Naive B cell (primary cell): ENCODE measurements around the gene BCAR3. TPM values are rescaled to one million over a fixed set of nuclear protein-coding genes. Genes with fewer than 3 reads are reported as not detected.
"Not testable (repeated sequence)": the region's sequence is repeated elsewhere in the genome, so short reads cannot be mapped to it uniquely, and the experiment has no call there.

Experiments
- ATAC-seq, 2 donors: fragments of 150-1000 bp; cut with Tn5 transposase; 2 replicates each; pipeline ENCODE4 v1.10.0; 2021; ENCODE audit warnings: low read depth in 2 of 2, mild to moderate bottlenecking in 2 of 2, moderate library complexity in 2 of 2
- DNase-seq: peaks from one replicate; pipeline ENCODE4 v3.0.0; 2022
- H3K27ac Mint-ChIP-seq, 6 donors: one replicate each; pipeline ENCODE4 v1.8.0; 2020 to 2022; ENCODE audit warnings: mild to moderate bottlenecking in 6 of 6, mixed read lengths in 6 of 6, moderate library complexity in 5 of 6, inconsistent platforms in 2 of 6
- H3K27me3 Mint-ChIP-seq, 3 donors: one replicate each; pipeline ENCODE4 v1.8.0; 2021 to 2022; ENCODE audit warnings: mixed read lengths in 3 of 3, mild to moderate bottlenecking in 1 of 3
- H3K36me3 Mint-ChIP-seq, 2 donors: one replicate each; pipeline ENCODE4 v1.8.0; 2020 to 2022; ENCODE audit warnings: mixed read lengths in 2 of 2, inconsistent platforms in 1 of 2, mild to moderate bottlenecking in 1 of 2
- H3K4me1 Mint-ChIP-seq, 3 donors: one replicate each; pipeline ENCODE4 v1.8.0; 2020 to 2022; ENCODE audit warnings: mixed read lengths in 3 of 3, inconsistent platforms in 1 of 3, mild to moderate bottlenecking in 1 of 3, moderate library complexity in 1 of 3
- H3K4me3 Mint-ChIP-seq, 8 donors: one replicate each; pipeline ENCODE4 v1.8.0; 2020 to 2022; ENCODE audit warnings: mild to moderate bottlenecking in 8 of 8, mixed read lengths in 8 of 8, moderate library complexity in 8 of 8, inconsistent platforms in 2 of 8
- H3K9me3 Mint-ChIP-seq, 7 donors: one replicate each; pipeline ENCODE4 v1.8.0; 2020 to 2022; ENCODE audit warnings: mixed read lengths in 7 of 7, mild to moderate bottlenecking in 5 of 7, inconsistent platforms in 2 of 7, moderate library complexity in 1 of 7
- polyA plus RNA-seq, 6 donors: library from polyadenylated mRNA; unstranded; fragments of 300-500 nt; fragmentation: Illumina TruSeq; gene quantifications; one replicate each; pipeline ENCODE4 v1.2.3, GENCODE V29; 2021; ENCODE audit warnings: low read depth in 6 of 6

BCAR3 gene
- polyA plus RNA-seq, 6 donors from 2014 or later = 0.73 to 3.2 (median 1.7) TPM; not detected in 1

- DNase-seq = no peak
- Mint-ChIP-seq H3K4me1 (peaks cover 37 to 74% (median 57%) of the 10 kb centered on the region in 3 donors), H3K27me3 (no peaks in the 10 kb centered on the region), H3K4me3 (peak overlapping the region in 4 of 8 donors; percentile 16 to 83 (median 56)), H3K27ac (peak overlapping the region in 2 of 6 donors; percentile 71 to 79), H3K9me3 (no peaks in the 10 kb centered on the region), H3K36me3 (no peaks in the 10 kb centered on the region)
- ATAC-seq = no peak
These were observed 20.0 kb upstream of the BCAR3 start for GRCh38 chr1:93701629-93702028.

DNA sequence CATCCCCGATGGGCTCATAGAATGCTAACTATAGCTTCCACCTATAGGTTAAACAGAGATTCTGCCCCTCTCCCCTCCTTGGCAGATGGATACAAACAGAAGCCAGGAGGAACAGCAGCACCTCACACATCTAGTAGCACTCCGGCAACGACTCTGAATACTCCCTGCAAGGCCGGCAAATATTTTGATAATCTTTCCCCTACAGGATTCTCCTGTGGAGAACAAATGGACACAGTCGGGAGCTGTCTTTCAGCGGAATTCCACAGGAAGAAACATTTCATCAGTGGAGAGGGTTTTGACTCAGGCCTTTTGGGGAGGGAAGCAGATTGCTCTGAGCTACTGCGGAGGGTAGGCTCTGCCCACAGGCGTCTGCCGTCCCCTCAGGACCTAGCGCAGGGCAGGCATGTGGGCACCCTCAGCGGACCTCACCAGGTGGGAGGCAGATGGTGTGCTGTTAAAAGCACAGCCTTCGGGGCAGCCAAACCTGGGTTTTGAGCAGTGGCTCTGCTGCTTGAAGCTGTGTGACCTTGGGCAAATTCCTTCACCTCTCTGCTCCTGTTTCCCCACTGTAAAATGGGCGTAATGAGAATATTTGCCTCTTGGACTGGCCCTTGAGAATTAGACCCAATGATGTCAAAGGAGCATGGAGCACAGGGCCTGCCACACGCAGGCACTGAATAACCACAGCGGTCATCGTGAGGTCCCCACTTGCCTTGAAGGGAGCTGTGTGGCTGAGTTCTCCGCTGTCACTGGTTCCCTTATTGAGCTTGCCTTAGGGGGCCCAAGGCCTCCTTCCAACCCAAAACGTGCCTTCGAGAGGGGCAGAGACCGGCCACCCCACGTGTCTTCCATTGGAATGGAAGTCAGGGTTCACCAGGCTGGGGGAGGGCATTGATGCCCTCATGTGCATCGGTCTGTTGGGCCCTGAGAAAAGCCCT, 19.2 kb upstream of the BCAR3 start:
- no peak for DNase-seq
- no peak for ATAC-seq
- Mint-ChIP-seq H3K4me3 (peak overlapping the region in 3 of 8 donors; percentile 20 to 41 (median 25)), H3K9me3 (no peaks in the 10 kb centered on the region), H3K36me3 (no peaks in the 10 kb centered on the region), H3K27me3 (no peaks in the 10 kb centered on the region), H3K4me1 (peaks cover 31 to 66% (median 51%) of the 10 kb centered on the region in 3 donors), H3K27ac (peak overlapping the region in 1 of 6 donors; percentile 52)

GRCh38 chr1:93699503-93700168, 18.0 kb upstream of the BCAR3 start:
- Mint-ChIP-seq H3K27me3 (no peaks in the 10 kb centered on the region), H3K36me3 (no peaks in the 10 kb centered on the region), H3K4me1 (peaks cover 26 to 54% (median 39%) of the 10 kb centered on the region in 3 donors), H3K27ac (peak overlapping the region in 3 of 6 donors; percentile 5 to 53 (median 44)), H3K4me3 (peak overlapping the region in 1 of 8 donors; percentile 44), H3K9me3 (no peaks in the 10 kb centered on the region)
- DNase-seq = no peak
- ATAC-seq = no peak

- no peak overlapping the region for H3K27ac Mint-ChIP-seq
These were observed 17.4 kb upstream of the BCAR3 start for GRCh38 chr1:93699049-93699384.

DNA sequence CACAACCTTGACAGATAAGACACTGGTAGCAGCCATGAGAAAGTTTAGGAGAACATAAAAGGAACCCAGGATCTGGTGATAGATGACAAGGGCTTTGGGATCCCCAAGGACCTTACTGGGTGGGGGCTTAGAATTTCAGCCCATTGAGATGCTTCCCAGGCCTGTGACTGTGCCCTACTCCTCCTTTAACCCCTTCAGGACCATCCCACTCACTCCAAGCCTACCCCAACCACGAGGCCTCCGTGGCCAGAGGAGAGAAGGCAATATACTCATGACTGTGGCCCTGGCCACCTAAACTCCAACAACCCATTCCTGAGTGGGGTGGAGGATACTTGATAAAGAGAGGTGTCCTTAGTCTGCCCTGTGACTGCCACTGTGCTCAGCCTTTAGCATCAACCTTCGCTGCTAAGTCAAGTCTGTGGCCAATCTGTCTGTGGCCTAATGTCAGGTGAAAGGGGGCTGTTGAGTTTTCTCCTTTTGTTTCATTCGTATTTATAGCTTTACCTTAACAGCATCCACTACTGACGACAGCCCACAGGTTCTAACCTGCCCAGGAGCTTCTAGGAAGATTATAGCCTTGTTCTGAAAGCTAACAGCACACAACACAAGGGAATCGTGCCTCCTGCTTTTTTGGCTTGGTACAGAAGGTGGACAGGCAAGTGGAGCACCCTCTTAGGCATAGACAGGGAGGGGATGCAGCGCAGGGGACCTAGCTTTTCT, 16.9 kb upstream of the BCAR3 start:
- Mint-ChIP-seq H3K27me3 (no peaks in the 10 kb centered on the region), H3K27ac (peak overlapping the region in 1 of 6 donors; percentile 74), H3K36me3 (no peaks in the 10 kb centered on the region), H3K4me3 (no peak overlapping the region), H3K9me3 (no peaks in the 10 kb centered on the region), H3K4me1 (peaks cover 15 to 43% (median 28%) of the 10 kb centered on the region in 3 donors)
- ATAC-seq (no peak), DNase-seq (no peak)

More at GRCh38 chr1:93699049-93699384, 17.4 kb upstream of the BCAR3 start:
- Mint-ChIP-seq H3K4me3 (no peak overlapping the region), H3K9me3 (no peaks in the 10 kb centered on the region), H3K27me3 (no peaks in the 10 kb centered on the region), H3K36me3 (no peaks in the 10 kb centered on the region), H3K4me1 (peaks cover 20 to 48% (median 33%) of the 10 kb centered on the region in 3 donors)
- DNase-seq (no peak), ATAC-seq (no peak)

GRCh38 chr1:93697566-93697965, 15.9 kb upstream of the BCAR3 start:
- H3K9me3 Mint-ChIP-seq, H3K27me3 Mint-ChIP-seq, H3K4me3 Mint-ChIP-seq, DNase-seq, H3K36me3 Mint-ChIP-seq, ATAC-seq, H3K27ac Mint-ChIP-seq: not testable (repeated sequence)
- H3K4me1 Mint-ChIP-seq = peaks cover 20 to 33% (median 29%) of the 10 kb centered on the region in 3 donors

DNA sequence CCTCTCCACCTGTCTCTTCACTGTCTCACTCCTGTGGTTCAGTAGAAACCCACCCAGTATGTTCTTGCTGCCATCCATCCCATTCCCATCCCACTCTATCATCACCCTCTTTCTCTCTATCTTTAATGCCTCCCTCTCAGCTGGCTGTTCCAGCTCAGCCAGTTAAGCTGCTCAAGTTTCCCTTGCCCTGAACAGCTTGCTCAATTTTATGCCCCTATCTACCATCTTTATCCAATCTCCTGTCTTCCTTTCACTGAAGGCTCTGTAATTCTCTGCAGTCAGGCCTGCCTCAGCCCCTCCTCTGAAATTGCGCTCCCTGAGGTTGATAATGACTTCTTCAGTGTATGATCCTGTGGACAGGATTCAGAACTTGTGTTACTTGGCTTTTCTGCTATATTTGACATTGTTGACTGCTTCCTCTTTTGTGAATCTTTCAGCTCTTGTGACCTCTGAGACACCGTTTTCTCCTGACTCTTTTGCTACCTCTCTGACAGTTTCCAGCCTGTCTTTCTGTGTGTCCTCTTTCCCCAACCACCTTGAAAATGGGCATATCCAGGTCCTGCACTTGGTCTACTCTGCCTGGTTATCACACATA, 13.9 kb upstream of the BCAR3 start:
- Mint-ChIP-seq H3K27me3 (no peaks in the 10 kb centered on the region), H3K9me3 (no peaks in the 10 kb centered on the region), H3K36me3 (no peaks in the 10 kb centered on the region), H3K27ac (no peak overlapping the region), H3K4me1 (peaks cover 15 to 29% (median 18%) of the 10 kb centered on the region in 3 donors), H3K4me3 (no peak overlapping the region)
- ATAC-seq (peak; percentile 59 to 61), DNase-seq (peak; percentile 39)

- Mint-ChIP-seq H3K4me3 (no peak overlapping the region), H3K27me3 (no peaks in the 10 kb centered on the region), H3K9me3 (no peaks in the 10 kb centered on the region)
These were observed 13.2 kb upstream of the BCAR3 start for GRCh38 chr1:93694819-93695218.

DNA sequence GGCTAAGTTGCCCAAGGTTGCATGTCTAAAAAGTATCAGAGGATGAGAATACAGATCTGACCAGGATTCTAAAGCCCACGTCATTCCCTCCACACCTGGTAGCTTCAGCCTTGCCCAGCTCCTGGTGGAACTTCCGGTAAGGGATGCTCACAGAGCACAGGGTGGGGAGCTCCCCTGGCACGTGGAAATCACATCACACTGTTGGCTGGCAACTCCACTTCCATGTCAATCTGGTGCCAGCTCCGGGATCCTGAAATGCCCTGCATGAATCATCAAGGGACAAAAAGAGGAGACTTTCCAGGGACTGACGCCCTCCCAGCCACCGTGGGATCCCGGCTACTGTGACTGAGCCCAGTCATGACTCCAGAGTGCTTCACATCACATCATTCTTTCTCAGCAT, 12.4 kb upstream of the BCAR3 start:
- peak overlapping the region in 2 of 8 donors; percentile 71 to 85 for H3K4me3 Mint-ChIP-seq
- no peak overlapping the region for H3K27ac Mint-ChIP-seq
- ATAC-seq (no peak), DNase-seq (no peak)
- H3K4me1 Mint-ChIP-seq = peaks cover 8 to 31% (median 22%) of the 10 kb centered on the region in 3 donors
- no peaks in the 10 kb centered on the region for H3K36me3 Mint-ChIP-seq
- H3K27me3 Mint-ChIP-seq = no peaks in the 10 kb centered on the region
- H3K9me3 Mint-ChIP-seq = no peaks in the 10 kb centered on the region

More at GRCh38 chr1:93694819-93695218, 13.2 kb upstream of the BCAR3 start:
- Mint-ChIP-seq H3K36me3 (no peaks in the 10 kb centered on the region), H3K4me1 (peaks cover 8 to 31% (median 18%) of the 10 kb centered on the region in 3 donors), H3K27ac (no peak overlapping the region)
- no peak for ATAC-seq
- no peak for DNase-seq

GRCh38 chr1:93692983-93693591, 11.4 kb upstream of the BCAR3 start:
- DNase-seq (peak; percentile 38), ATAC-seq (peak; percentile 72 to 80)
- Mint-ChIP-seq H3K4me3 (peak overlapping the region in 6 of 8 donors; percentile 50 to 85 (median 62)), H3K9me3 (no peaks in the 10 kb centered on the region), H3K36me3 (no peaks in the 10 kb centered on the region), H3K27me3 (no peaks in the 10 kb centered on the region), H3K4me1 (peaks cover 8 to 31% (median 22%) of the 10 kb centered on the region in 3 donors), H3K27ac (peak overlapping the region in 5 of 6 donors; percentile 18 to 90 (median 78))

DNA sequence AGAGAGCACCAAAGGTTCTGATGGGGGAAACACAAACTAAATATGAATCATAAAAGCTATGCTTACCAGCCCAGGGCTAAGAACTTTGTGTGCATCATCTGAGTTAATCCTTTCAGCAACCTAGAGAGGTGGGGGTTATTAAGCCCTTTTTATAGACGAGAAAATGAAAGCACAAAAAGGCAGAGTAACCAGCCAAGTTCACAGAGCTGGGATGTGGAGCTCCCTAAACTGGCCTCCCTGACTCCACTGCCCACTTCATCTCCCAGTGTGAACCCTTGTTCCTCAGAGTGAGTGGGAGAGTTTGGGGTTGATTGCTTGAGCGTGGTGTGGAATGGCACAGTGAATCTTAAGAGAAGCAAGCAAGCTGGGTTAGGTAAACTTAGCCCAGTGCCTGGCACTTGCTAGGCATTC, 10.8 kb upstream of the BCAR3 start:
- H3K4me3 Mint-ChIP-seq = peak overlapping the region in 7 of 8 donors; percentile 42 to 85 (median 53)
- peak overlapping the region in 5 of 6 donors; percentile 12 to 92 (median 55) for H3K27ac Mint-ChIP-seq
- H3K36me3 Mint-ChIP-seq = no peaks in the 10 kb centered on the region
- ATAC-seq (no peak), DNase-seq (no peak)
- H3K9me3 Mint-ChIP-seq = no peaks in the 10 kb centered on the region
- no peaks in the 10 kb centered on the region for H3K27me3 Mint-ChIP-seq
- H3K4me1 Mint-ChIP-seq = peaks cover 11 to 31% (median 19%) of the 10 kb centered on the region in 3 donors

DNA sequence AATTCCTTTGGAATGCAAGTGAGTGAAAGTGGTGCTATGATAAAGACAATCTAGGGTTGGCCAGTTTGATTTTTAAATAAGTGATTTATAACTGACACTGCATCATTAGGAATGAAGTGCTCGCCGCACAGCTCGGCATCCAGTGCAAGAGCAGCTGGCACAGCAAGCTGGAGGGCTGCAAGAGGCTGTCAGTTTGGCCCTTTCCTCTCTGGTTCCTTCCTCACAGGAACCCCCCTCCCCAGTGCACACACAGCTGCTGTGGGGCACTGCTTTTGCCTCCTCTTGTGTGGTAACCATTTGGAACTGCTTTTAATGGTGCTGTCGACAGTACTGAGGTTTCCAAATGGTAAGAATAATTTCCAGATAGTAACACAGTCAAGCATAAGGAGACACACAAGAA, 10.4 kb upstream of the BCAR3 start:
- DNase-seq (no peak), ATAC-seq (no peak)
- Mint-ChIP-seq H3K36me3 (no peaks in the 10 kb centered on the region), H3K9me3 (no peaks in the 10 kb centered on the region), H3K27me3 (no peaks in the 10 kb centered on the region), H3K4me3 (peak overlapping the region in 6 of 8 donors; percentile 42 to 85 (median 55)), H3K4me1 (peaks cover 11 to 33% (median 19%) of the 10 kb centered on the region in 3 donors), H3K27ac (peak overlapping the region in 1 of 6 donors; percentile 5)
